CD4-positive, alpha-beta T cell treated with Interleukin-10 for 1 hour (primary cell): ENCODE results near the gene PPP1R12B.
"Not testable (repeated sequence)": the region's sequence is repeated elsewhere in the genome, so short reads cannot be mapped to it uniquely, and the experiment has no call there.

Source experiments
- DNase-seq: peaks from one replicate; pipeline ENCODE4 v3.0.0-alpha.2; 2020

The PPP1R12B gene

DNA sequence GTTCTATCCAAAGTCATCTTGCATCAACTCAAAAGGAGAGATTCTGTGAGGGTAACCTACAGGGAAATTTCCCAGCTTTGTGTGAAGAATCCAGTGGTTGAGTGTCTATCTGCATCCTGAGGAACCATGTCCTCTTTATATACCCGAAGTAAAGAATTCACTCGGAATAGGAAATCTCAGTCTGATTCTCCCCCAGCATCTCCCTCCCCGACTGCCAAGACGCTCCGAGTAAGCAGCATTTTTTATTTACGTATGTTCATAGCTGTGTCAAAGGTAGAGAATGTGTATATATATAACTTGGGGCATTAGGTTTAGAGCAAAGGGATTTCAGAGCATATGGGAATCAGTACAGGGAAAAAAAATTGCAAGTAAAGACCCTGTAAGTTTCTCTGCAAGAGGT, 191.5 kb downstream of the PPP1R12B start:
- DNase-seq: no peak

DNA sequence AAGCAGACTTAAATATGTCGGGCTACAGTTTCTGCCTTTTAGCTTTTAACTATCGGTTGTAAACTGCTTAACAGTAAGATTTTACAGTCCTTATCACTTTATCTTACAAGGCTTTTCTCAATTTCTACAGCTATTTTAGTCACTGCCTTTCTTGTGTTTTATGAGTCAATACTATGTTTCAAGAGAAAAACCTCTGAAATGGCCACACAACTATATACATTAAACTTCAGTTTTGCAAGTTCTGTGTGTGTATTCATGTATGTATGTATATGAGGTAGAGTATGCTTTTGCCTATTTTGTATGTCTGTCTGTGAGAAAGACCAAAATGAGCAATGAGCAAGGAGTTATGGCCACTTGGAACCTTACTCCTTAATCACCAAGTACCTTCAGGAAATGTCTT, 191.9 kb downstream of the PPP1R12B start:
- DNase-seq: no peak

DNA sequence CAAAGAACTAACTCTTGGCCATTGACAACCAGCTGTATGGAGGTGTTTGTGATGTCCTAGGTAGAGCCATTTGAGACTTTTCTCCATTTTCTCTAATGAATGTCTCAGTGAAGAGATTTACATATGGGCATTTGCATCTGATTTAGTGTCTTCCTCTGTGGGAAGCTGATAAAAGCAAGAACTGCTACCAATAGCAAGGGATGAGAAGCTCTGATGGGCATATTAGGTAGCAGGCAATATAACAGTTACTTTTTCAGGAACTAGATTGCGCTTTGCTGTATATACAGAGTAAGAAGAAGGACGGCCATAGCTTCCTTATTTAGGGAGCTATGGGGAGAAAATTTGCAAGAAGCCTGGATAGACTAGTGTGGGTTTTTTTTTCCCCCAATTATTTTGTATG, 192.4 kb downstream of the PPP1R12B start:
- not testable (repeated sequence) for DNase-seq

- not testable (repeated sequence) for DNase-seq
Measured at GRCh38 chr1:202542415-202542814, 193.9 kb downstream of the PPP1R12B start.

GRCh38 chr1:202543537-202543936, 195.0 kb downstream of the PPP1R12B start:
- DNase-seq: not testable (repeated sequence)

- DNase-seq: not testable (repeated sequence)
Measured at GRCh38 chr1:202544766-202545449, 196.4 kb downstream of the PPP1R12B start.

DNA sequence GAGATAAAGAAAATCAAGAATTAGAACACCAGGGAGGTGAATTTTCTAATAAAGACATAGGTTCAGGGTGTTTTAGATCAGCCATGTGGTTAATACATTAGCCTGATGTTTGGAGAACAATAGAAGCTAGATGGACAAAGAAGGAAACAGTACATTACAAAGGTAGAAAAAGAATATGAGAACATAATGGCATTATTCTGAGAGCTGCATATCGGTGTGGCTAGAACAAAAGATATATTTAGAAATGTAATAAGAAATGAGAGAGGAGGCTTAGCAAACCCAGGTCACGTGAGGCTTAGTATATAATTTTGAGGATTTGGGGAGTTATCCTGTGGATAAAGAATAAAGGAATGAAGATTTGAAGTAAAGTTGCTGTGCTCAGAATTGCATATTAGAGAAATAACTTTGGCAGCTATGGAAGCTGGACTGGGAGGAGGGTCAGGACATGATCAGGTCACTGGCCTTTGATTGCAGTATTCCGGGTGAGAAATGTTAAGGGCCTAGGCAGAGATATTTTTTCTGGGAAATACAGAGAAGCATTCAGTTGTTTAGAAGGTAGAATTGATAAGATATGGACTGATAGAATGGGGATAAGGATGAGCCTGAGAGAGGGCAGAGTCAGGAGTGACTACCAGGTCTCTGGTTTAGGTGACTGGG, 197.3 kb downstream of the PPP1R12B start:
- not testable (repeated sequence) for DNase-seq

DNA sequence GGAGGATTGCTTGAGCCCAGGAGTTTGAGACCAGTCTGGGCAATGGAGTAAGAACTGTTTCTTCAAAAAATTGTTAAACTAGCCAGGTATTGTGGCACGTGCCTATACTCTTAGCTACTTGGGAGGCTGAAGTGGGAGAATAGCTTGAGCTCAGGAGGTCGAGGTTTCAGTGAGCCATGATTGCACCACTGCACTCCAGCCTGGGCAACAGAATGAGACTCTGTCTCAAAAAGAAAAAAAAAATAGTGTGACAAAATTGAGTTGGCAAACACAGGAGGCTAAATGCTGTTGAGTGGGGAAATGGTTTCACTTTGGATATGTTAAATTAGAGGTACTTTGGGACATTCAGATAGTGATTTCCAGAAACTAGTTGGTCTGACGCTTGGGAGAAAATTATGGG, 197.9 kb downstream of the PPP1R12B start:
- not testable (repeated sequence) for DNase-seq

- not testable (repeated sequence) for DNase-seq
Measured at GRCh38 chr1:202546796-202547195, 198.3 kb downstream of the PPP1R12B start.

DNA sequence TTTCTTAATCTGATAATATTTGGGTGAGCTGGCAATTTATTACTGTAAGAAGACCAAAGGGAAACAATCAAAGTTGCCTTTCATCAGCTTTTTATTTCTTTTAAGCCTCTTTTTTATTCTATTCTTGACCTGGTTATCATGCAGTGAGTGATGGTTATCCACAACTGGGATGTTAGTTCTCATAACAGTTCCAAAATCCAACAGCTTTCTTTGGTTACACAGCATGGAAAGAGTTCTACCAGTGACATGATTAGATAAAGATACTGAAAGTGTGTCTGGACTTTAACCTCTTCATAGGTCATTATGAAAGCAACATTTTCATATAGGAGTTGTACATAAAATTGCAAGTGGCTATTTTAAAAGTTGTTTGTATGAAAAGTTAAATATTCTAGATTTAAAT, 198.7 kb downstream of the PPP1R12B start:
- DNase-seq: no peak

DNA sequence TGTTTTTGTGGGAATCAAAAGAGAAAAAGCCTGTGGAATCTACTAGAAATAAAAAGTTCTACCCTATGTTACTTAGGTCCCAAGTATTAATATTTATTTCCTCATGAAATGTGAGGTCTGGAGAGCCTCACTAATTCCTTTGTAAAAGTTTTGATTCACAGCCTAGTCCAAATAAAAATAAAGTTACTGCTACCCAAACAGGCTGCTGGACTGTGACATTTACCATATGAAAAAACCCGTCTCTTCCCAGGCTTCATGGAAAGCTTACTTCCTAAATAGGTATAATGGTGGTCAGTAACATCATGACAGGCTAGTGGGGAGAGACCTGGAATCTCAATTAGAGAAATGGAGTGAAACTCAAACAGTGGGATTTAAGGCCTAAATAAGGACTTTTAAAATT, 201.6 kb downstream of the PPP1R12B start:
- not testable (repeated sequence) for DNase-seq

DNA sequence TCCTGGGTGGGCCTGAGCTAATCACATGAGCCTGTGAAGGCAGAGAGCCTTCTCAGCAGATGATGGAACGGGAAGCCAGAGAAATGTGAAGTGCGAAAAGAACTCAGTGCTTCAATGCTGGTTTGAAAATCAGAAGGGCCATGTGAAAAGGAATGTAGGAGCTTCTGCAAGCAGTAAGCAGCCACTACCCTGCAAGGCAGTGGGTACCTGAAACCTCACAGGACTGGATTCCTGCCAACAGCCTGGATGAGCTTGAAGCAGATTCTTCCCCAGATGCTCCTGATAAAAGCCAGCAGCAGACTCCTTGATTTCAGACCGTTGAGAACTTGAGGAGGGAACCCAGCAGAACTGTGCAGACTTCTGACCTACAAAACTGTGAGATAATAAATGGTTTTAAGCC, 203.2 kb downstream of the PPP1R12B start:
- DNase-seq: no peak

- DNase-seq: not testable (repeated sequence)
Measured at GRCh38 chr1:202552615-202553014, 204.1 kb downstream of the PPP1R12B start.

- DNase-seq: not testable (repeated sequence)
Measured at GRCh38 chr1:202553078-202553477, 204.6 kb downstream of the PPP1R12B start.

- DNase-seq: no peak
Measured at GRCh38 chr1:202553560-202554038, 205.1 kb downstream of the PPP1R12B start.

DNA sequence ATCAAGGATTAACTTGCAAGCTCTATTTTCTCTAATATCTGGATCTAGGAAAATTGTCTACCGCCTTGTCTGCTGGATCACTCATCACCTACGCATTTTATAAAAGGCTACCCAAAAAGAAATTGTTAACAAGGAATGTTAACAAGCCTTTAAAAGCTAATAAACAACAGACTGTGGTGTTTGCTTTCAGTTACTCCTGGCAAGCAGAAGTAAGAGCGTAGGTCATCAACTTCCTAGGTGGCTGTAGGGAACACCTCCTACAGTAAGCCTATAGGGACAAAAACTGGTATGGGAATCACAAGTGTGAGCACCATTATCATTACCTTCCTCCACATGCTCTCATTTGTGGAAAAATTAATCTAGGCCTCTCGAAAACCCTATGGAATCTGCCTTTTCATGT, 206.1 kb downstream of the PPP1R12B start:
- DNase-seq: not testable (repeated sequence)

GRCh38 chr1:202556037-202556436, 207.5 kb downstream of the PPP1R12B start:
- DNase-seq: not testable (repeated sequence)

DNA sequence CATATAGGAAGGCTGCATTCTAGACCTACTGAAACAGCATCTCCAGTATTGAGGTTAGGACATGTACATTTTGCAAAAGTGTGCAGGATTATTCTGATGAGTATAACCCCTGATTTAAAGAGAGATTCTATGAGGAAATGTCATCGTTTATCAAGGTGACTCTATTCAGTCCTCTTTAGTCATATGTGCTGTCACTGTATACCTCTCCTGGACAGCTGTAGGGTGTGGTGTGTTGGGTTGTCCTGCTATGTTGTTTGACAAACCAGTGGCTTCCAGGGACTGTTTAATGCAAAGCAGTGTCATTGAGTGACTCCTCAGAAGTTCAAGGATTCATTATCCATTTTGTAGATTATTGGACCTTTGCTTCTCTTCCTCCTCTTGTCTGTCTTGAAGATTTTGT, 209.2 kb downstream of the PPP1R12B start:
- not testable (repeated sequence) for DNase-seq

- no peak for DNase-seq
Measured at GRCh38 chr1:202561240-202561639, 212.7 kb downstream of the PPP1R12B start.

DNA sequence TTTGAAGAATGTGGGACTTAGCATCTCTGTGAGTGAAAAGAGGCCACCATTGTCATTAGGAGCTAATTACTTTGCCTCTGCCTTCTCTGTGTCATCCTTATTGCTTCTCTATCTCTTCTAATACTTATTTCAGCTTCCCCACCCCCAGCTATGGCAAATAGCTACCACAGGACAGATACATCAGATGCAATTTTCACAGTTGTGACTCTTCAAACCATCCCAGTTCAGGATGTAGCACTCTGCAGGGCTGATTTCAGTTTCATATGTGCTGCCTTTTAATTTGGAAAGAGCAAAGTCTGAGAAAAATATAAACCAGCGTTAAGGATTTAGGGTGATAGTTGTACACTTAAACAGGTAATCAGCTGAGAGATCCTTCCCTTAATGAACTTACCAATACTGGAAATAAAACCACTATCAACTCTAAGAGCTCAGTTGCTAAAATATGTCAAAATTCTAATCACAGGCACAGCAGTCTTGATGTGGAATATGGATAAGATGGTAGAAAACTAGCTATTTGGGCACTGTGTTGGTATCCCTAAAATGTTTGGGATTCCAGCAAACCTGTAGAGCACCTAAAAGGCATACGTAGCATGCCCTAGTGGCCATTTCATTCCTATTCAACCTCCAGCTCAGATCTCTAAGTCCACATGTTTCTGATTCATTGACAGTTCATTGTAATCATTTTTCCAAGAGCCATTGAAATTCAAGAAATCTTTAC, 213.4 kb downstream of the PPP1R12B start:
- DNase-seq: no peak

DNA sequence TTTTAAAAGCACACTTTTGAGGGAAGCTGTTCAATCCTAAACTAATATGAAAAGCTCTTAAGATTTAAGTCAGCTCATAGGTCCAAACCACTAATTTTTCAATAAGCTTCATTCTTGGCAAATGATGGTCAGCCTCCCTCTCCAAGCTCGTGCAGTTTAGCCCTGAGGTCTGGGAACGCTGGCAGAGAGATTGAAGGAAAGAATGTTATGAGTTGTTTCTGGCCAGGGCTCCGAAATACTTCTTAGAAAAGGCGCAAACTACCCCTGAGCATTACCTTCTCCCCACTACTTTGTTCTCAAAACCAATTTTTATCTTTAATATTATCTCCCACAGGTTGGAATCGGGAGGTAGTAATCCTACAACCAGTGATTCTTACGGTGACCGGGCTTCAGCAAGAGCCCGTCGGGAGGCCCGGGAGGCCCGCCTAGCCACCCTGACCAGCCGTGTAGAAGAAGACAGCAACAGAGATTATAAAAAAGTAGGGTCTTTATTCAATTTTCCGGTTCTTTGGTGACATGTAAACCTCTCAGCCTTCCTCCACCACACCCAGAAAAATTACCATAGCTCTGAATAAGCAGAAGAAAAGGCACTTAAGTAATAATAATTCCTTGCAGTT, 214.1 kb downstream of the PPP1R12B start:
- no peak for DNase-seq

- DNase-seq: no peak
Measured at GRCh38 chr1:202563818-202564217, 215.3 kb downstream of the PPP1R12B start.

DNA sequence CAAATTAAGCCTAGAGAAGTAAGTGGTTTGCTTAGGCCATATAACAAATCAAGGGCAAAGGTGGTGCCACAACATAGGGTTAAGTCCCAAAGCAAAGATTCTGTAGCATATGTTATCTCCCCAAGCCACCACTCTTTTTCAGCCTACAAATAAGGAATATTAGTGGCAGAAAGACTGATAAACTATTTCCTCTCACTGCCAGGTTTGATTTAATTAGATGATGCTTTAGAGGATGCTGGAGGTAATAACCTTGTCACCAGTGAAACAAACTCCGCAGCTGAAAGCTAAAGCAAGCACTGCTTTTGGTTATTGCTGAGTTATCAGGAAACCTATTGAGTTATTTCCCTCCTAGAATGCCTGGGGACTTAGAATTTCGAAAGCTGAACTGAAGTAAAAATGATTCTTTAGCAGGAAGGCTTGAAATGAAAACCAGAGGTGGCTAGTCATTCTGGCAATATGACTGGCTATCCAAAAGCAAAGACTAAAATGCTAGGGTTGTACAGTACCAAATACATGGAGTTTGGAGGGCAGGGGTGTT, 216.5 kb downstream of the PPP1R12B start:
- DNase-seq: no peak
